GM23338 (cell line): ENCODE data around the gene MEGF6. TPM values are rescaled to one million over a fixed set of nuclear protein-coding genes. Genes with fewer than 3 reads are reported as not detected.

Source experiments
- ATAC-seq: fragments of 200-7000 bp; cut with Tn5 transposase; 3 replicates; pipeline ENCODE4 v1.9.1; 2020
- DNase-seq: peaks from one replicate; pipeline ENCODE4 v3.0.0-alpha.2; 2015; ENCODE audit warnings: low spot score
- H2AFZ ChIP-seq: fragments of 200-600 bp; sonication (generic); 2 replicates; pipeline ENCODE4 v1.8.0; 2016; ENCODE audit warnings: antibody characterized with exemption, mild to moderate bottlenecking, moderate library complexity
- H3F3A ChIP-seq: fragments of 200-600 bp; sonication (generic); replicated peaks from 2 replicates; pipeline ENCODE4 v1.8.0; 2017; ENCODE audit warnings: antibody characterized with exemption, mixed run types, low read depth
- H3K27ac ChIP-seq: fragments of 200-600 bp; sonication (generic); 2 replicates; pipeline ENCODE4 v1.6.1; 2016; ENCODE audit warnings: low read depth
- H3K27me3 ChIP-seq: fragments of 200-600 bp; sonication (generic); 2 replicates; pipeline ENCODE4 v1.8.0; 2016; ENCODE audit warnings: mild to moderate bottlenecking, mixed run types, moderate library complexity; ENCODE audit not compliant: insufficient read depth
- H3K36me3 ChIP-seq: fragments of 200-600 bp; sonication (generic); 2 replicates; pipeline ENCODE4 v1.8.0; 2016; ENCODE audit warnings: mild to moderate bottlenecking; ENCODE audit not compliant: insufficient read depth
- H3K4me1 ChIP-seq: fragments of 200-600 bp; sonication (generic); 2 replicates; pipeline ENCODE4 v1.8.0; 2016; ENCODE audit warnings: mild to moderate bottlenecking, moderate library complexity; ENCODE audit not compliant: insufficient read depth
- H3K4me2 ChIP-seq: fragments of 200-600 bp; sonication (generic); 2 replicates; pipeline ENCODE4 v1.7.1; 2017; ENCODE audit warnings: mixed run types
- H3K4me3 ChIP-seq: fragments of 200-600 bp; sonication (generic); 2 replicates; pipeline ENCODE4 v1.6.1; 2016; ENCODE audit warnings: mixed run types
- H3K79me2 ChIP-seq: fragments of 200-600 bp; sonication (generic); replicated peaks from 2 replicates; pipeline ENCODE4 v1.8.0; 2017; ENCODE audit warnings: mild to moderate bottlenecking; ENCODE audit not compliant: insufficient read depth
- H3K9me2 ChIP-seq: fragments of 200-600 bp; sonication (generic); 2 replicates; pipeline ENCODE4 v1.8.0; 2017; ENCODE audit not compliant: insufficient read depth
- H4K20me1 ChIP-seq: fragments of 200-600 bp; sonication (generic); replicated peaks from 2 replicates; pipeline ENCODE4 v1.8.0; 2017; ENCODE audit warnings: mild to moderate bottlenecking; ENCODE audit not compliant: insufficient read depth
- H3K27ac Mint-ChIP-seq: 2 replicates; pipeline ENCODE4 v1.8.0; 2020; ENCODE audit warnings: inconsistent platforms, mild to moderate bottlenecking, moderate library complexity, mixed read lengths
- H3K27me3 Mint-ChIP-seq: 3 replicates; pipeline ENCODE4 v1.8.0; 2022; ENCODE audit warnings: low read depth, mild to moderate bottlenecking, moderate library complexity, mixed read lengths, inconsistent platforms; ENCODE audit not compliant: insufficient read depth, poor library complexity
- H3K36me3 Mint-ChIP-seq: 3 replicates; pipeline ENCODE4 v1.8.0; 2021; ENCODE audit warnings: low read depth, mild to moderate bottlenecking, inconsistent platforms, moderate library complexity, mixed read lengths
- H3K4me1 Mint-ChIP-seq: 3 replicates; pipeline ENCODE4 v1.8.0; 2020; ENCODE audit warnings: mild to moderate bottlenecking, inconsistent platforms, mixed read lengths
- H3K4me3 Mint-ChIP-seq: 3 replicates; pipeline ENCODE4 v1.8.0; 2021; ENCODE audit warnings: moderate library complexity, mild to moderate bottlenecking, inconsistent platforms, mixed read lengths
- H3K9me3 Mint-ChIP-seq: 3 replicates; pipeline ENCODE4 v1.8.0; 2020; ENCODE audit warnings: moderate library complexity, mild to moderate bottlenecking, inconsistent platforms, mixed read lengths
- CREB1 ChIP-seq: fragments of 250-450 bp; sonication (Bioruptor Pico); IDR thresholded peaks from 2 replicates; pipeline ENCODE4 v1.5.0; 2020; ENCODE audit warnings: low read depth, mild to moderate bottlenecking, moderate library complexity
- EZH2 ChIP-seq: fragments of 200-600 bp; sonication (generic); IDR thresholded peaks from one replicate; pipeline ENCODE4 v1.8.0; 2017; ENCODE audit warnings: antibody characterized with exemption, mild to moderate bottlenecking, low read depth; ENCODE audit not compliant: unreplicated experiment
- EZH2phosphoT487 ChIP-seq: fragments of 200-600 bp; sonication (generic); IDR thresholded peaks from one replicate; pipeline ENCODE4 v1.8.1; 2018; ENCODE audit warnings: antibody characterized with exemption; ENCODE audit not compliant: unreplicated experiment
- NANOG ChIP-seq: IDR thresholded peaks from 2 replicates; pipeline ENCODE4 v1.6.1; 2016; ENCODE audit warnings: antibody characterized with exemption, borderline replicate concordance
- POLR2AphosphoS5 ChIP-seq: IDR thresholded peaks from 2 replicates; pipeline ENCODE4 v1.6.1; 2016; ENCODE audit warnings: antibody characterized with exemption, low read depth
- STAT1 ChIP-seq: IDR thresholded peaks from one replicate; pipeline ENCODE4 v1.6.1; 2016; ENCODE audit warnings: antibody characterized with exemption; ENCODE audit not compliant: unreplicated experiment
- ZNF331 ChIP-seq: fragments of 250-450 bp; sonication (Bioruptor Pico); IDR thresholded peaks from 2 replicates; pipeline ENCODE4 v1.5.0; 2020; ENCODE audit warnings: low read depth, mild to moderate bottlenecking, moderate library complexity
- polyA plus RNA-seq: library from polyadenylated mRNA; unstranded; fragments of >200 nt; fragmentation: Nextera tagmentation; extraction: Ambion mirVana; gene quantifications from 2 replicates; pipeline ENCODE4 v1.2.1, GENCODE V29; 2016
- total RNA-seq: library from RNA; depleted of rRNA; stranded (reverse); fragments of >200 nt; shearing (Covaris generic); gene quantifications from 2 replicates; pipeline ENCODE4 v1.2.3, GENCODE V29; 2014
- TF ChIP-seq, protein P1 (sequence below): IDR thresholded peaks from 2 replicates; pipeline ENCODE4 v1.6.1; 2016; ENCODE audit warnings: antibody characterized with exemption
- TF ChIP-seq, protein P2 (sequence below): fragments of 250-450 bp; sonication (Bioruptor Pico); IDR thresholded peaks from 2 replicates; pipeline ENCODE4 v1.5.0; 2020; ENCODE audit warnings: mild to moderate bottlenecking, moderate library complexity
- TF ChIP-seq, protein P3 (sequence below): IDR thresholded peaks from one replicate; pipeline ENCODE4 v1.6.1; 2018; ENCODE audit warnings: antibody characterized with exemption; ENCODE audit not compliant: unreplicated experiment

Gene MEGF6
- total and polyA plus RNA-seq, 2 experiments from 2014 or later: 4.0 to 21.4 TPM

DNA sequence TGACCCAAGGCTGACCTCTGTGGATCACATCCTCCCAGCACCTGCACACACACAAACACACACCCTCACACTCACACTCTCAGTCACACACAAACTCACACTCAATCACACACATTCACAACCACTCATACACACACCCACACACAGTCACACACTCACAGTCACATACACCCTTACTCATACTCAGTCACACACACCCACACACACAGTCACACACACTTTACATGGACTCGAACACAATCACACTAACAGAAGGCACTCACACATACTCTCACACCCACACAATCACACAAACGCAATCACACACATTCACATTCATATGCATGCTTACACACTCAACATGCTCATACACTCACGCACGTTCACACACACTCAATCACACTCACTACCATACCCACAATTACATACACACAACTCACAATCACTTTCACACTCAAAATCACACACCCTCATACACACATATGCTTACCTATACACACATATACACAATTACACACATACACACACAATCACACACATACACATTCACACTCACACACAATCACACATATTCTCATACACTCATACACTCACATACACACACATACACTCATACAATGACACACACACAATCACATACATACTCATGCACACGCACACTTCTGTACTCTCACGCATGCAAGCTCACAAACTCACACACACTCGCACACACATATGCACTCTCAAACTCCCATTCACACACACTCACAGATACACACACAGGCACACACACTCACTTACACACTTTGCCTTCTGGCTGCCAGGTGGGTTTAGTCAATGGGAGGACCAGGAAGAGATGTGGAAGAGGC lies 6.1 kb downstream of the MEGF6 start (continued):
- TF ChIP-seq, protein P1, sequence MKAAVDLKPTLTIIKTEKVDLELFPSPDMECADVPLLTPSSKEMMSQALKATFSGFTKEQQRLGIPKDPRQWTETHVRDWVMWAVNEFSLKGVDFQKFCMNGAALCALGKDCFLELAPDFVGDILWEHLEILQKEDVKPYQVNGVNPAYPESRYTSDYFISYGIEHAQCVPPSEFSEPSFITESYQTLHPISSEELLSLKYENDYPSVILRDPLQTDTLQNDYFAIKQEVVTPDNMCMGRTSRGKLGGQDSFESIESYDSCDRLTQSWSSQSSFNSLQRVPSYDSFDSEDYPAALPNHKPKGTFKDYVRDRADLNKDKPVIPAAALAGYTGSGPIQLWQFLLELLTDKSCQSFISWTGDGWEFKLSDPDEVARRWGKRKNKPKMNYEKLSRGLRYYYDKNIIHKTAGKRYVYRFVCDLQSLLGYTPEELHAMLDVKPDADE: no peak
- no peak for TF ChIP-seq ZNF331 (CRISPR knock-in tag)
- no peak for TF ChIP-seq STAT1
- TF ChIP-seq, protein P2, sequence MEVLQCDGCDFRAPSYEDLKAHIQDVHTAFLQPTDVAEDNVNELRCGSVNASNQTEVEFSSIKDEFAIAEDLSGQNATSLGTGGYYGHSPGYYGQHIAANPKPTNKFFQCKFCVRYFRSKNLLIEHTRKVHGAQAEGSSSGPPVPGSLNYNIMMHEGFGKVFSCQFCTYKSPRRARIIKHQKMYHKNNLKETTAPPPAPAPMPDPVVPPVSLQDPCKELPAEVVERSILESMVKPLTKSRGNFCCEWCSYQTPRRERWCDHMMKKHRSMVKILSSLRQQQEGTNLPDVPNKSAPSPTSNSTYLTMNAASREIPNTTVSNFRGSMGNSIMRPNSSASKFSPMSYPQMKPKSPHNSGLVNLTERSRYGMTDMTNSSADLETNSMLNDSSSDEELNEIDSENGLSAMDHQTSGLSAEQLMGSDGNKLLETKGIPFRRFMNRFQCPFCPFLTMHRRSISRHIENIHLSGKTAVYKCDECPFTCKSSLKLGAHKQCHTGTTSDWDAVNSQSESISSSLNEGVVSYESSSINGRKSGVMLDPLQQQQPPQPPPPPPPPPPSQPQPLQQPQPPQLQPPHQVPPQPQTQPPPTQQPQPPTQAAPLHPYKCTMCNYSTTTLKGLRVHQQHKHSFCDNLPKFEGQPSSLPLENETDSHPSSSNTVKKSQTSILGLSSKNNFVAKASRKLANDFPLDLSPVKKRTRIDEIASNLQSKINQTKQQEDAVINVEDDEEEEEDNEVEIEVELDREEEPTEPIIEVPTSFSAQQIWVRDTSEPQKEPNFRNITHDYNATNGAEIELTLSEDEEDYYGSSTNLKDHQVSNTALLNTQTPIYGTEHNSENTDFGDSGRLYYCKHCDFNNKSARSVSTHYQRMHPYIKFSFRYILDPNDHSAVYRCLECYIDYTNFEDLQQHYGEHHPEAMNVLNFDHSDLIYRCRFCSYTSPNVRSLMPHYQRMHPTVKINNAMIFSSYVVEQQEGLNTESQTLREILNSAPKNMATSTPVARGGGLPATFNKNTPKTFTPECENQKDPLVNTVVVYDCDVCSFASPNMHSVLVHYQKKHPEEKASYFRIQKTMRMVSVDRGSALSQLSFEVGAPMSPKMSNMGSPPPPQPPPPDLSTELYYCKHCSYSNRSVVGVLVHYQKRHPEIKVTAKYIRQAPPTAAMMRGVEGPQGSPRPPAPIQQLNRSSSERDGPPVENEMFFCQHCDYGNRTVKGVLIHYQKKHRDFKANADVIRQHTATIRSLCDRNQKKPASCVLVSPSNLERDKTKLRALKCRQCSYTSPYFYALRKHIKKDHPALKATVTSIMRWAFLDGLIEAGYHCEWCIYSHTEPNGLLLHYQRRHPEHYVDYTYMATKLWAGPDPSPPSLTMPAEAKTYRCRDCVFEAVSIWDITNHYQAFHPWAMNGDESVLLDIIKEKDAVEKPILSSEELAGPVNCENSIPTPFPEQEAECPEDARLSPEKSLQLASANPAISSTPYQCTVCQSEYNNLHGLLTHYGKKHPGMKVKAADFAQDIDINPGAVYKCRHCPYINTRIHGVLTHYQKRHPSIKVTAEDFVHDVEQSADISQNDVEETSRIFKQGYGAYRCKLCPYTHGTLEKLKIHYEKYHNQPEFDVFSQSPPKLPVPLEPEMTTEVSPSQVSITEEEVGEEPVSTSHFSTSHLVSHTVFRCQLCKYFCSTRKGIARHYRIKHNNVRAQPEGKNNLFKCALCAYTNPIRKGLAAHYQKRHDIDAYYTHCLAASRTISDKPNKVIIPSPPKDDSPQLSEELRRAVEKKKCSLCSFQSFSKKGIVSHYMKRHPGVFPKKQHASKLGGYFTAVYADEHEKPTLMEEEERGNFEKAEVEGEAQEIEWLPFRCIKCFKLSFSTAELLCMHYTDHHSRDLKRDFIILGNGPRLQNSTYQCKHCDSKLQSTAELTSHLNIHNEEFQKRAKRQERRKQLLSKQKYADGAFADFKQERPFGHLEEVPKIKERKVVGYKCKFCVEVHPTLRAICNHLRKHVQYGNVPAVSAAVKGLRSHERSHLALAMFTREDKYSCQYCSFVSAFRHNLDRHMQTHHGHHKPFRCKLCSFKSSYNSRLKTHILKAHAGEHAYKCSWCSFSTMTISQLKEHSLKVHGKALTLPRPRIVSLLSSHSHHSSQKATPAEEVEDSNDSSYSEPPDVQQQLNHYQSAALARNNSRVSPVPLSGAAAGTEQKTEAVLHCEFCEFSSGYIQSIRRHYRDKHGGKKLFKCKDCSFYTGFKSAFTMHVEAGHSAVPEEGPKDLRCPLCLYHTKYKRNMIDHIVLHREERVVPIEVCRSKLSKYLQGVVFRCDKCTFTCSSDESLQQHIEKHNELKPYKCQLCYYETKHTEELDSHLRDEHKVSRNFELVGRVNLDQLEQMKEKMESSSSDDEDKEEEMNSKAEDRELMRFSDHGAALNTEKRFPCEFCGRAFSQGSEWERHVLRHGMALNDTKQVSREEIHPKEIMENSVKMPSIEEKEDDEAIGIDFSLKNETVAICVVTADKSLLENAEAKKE (CRISPR knock-in tag): no peak
- TF ChIP-seq NANOG: no peak

DNA sequence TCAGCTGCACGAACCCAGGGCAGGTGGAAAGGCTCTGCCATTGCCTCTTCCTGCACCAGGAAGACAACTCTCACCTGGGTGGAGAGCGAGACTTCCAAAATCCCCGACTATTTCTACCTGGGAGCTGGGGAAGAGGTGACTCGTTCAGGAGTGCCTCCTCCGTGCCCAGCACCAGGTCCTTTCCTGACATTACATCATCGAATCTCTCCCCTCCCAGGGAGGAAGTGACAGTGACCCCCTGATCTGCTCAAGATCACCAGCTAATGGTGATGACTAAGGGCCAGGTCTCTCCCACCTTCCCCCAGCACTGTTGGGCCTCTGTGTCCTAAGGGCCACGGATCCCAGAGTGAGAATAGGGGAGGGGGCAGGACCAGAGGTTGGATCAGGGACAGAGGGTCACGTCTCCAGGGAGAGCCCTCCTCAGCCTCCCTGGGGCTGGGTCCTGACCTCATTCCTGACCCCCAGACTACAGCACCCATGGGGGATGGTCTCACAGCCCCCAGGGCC lies 6.8 kb downstream of the MEGF6 start:
- Histone ChIP-seq H3F3A (no peaks in the 10 kb centered on the region), H3K27ac (no peak overlapping the region), H3K27me3 (no peaks in the 10 kb centered on the region), H4K20me1 (no peaks in the 10 kb centered on the region; the same call in 1 of the 2 replicates), H2AFZ (no peak overlapping the region), H3K4me2 (no peak overlapping the region), H3K36me3 (no peaks in the 10 kb centered on the region), H3K79me2 (0 out of 2 replicates have a peak, but pooled peaks cover 13% of the 10 kb centered on the region), H3K4me3 (no peak overlapping the region), H3K9me2 (no peaks in the 10 kb centered on the region), H3K4me1 (no peaks in the 10 kb centered on the region; the same call in 1 of the 2 replicates)
- peaks cover 2% of the 10 kb centered on the region for H3K27me3 Mint-ChIP-seq
- TF ChIP-seq POLR2AphosphoS5 (no peak), EZH2 (no peak), ZNF331 (CRISPR knock-in tag) (peak; percentile 88), NANOG (no peak), CREB1 (CRISPR knock-in tag) (no peak), STAT1 (no peak), EZH2phosphoT487 (no peak)
- TF ChIP-seq, protein P3, sequence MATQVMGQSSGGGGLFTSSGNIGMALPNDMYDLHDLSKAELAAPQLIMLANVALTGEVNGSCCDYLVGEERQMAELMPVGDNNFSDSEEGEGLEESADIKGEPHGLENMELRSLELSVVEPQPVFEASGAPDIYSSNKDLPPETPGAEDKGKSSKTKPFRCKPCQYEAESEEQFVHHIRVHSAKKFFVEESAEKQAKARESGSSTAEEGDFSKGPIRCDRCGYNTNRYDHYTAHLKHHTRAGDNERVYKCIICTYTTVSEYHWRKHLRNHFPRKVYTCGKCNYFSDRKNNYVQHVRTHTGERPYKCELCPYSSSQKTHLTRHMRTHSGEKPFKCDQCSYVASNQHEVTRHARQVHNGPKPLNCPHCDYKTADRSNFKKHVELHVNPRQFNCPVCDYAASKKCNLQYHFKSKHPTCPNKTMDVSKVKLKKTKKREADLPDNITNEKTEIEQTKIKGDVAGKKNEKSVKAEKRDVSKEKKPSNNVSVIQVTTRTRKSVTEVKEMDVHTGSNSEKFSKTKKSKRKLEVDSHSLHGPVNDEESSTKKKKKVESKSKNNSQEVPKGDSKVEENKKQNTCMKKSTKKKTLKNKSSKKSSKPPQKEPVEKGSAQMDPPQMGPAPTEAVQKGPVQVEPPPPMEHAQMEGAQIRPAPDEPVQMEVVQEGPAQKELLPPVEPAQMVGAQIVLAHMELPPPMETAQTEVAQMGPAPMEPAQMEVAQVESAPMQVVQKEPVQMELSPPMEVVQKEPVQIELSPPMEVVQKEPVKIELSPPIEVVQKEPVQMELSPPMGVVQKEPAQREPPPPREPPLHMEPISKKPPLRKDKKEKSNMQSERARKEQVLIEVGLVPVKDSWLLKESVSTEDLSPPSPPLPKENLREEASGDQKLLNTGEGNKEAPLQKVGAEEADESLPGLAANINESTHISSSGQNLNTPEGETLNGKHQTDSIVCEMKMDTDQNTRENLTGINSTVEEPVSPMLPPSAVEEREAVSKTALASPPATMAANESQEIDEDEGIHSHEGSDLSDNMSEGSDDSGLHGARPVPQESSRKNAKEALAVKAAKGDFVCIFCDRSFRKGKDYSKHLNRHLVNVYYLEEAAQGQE: no peak
- H3K9me3 Mint-ChIP-seq: no peaks in the 10 kb centered on the region
- H3K36me3 Mint-ChIP-seq: no peaks in the 10 kb centered on the region; the same call in 2 of the 3 replicates
- peaks cover 8% of the 10 kb centered on the region; the same call in 2 of the 3 replicates for H3K4me1 Mint-ChIP-seq
- no peak for ATAC-seq
- no peak overlapping the region for H3K27ac Mint-ChIP-seq
- DNase-seq: no peak
- H3K4me3 Mint-ChIP-seq: no peak overlapping the region
